ENCODE data around the gene OGFR. TPM values are rescaled to one million over a fixed set of nuclear protein-coding genes. Genes with fewer than 3 reads are reported as not detected.
A peak's percentile ranks its signal among the peaks of the same experiment; 100 is the strongest.

OGFR gene
- total and polyA plus RNA-seq, 8 donors: 23.2 to 58.3 (median 31.6) TPM

- ATAC-seq: peak; percentile 9
- Histone ChIP-seq H3K4me3 (no peak overlapping the region), H3K27me3 (peaks cover 39 to 69% of the 10 kb centered on the region in 2 donors), H3K4me1 (peaks cover 25 to 43% of the 10 kb centered on the region in 2 donors), H3K36me3 (peaks cover 0 to 5% of the 10 kb centered on the region in 2 donors), H3K9me3 (no peaks in the 10 kb centered on the region), H3K27ac (no peak overlapping the region)
- intact Hi-C loops (cut with DNase I): no loop called here
- peak in 2 of 4 donors; percentile 69 to 87 for DNase-seq
- TF ChIP-seq CTCF (IDR thresholded peaks at IDR 0.05): no peak
These were observed 14.2 kb downstream of the OGFR start for GRCh38 chr20:62818592-62819493.

GRCh38 chr20:62819494-62820174 is 15.0 kb downstream of the OGFR start:
- ATAC-seq (no peak), DNase-seq (no peak)
- intact Hi-C loops (cut with DNase I): no loop called here
- Histone ChIP-seq H3K36me3 (no peaks in the 10 kb centered on the region), H3K27me3 (peaks cover 38 to 62% of the 10 kb centered on the region in 2 donors), H3K9me3 (no peaks in the 10 kb centered on the region), H3K4me1 (peaks cover 30 to 43% of the 10 kb centered on the region in 2 donors), H3K27ac (no peak overlapping the region), H3K4me3 (no peak overlapping the region)
- TF ChIP-seq CTCF (IDR thresholded peaks at IDR 0.05): no peak

- Histone ChIP-seq H3K36me3 (no peaks in the 10 kb centered on the region), H3K27me3 (peaks cover 31 to 55% of the 10 kb centered on the region in 2 donors), H3K4me1 (peaks cover 30 to 40% of the 10 kb centered on the region in 2 donors), H3K4me3 (no peak overlapping the region), H3K9me3 (no peaks in the 10 kb centered on the region), H3K27ac (no peak overlapping the region)
- no peak for TF ChIP-seq CTCF (IDR thresholded peaks at IDR 0.05)
- no peak for ATAC-seq
- intact Hi-C loops (cut with DNase I): no loop called here
- no peak for DNase-seq
These were observed 15.8 kb downstream of the OGFR start for GRCh38 chr20:62820208-62820961.

- no peak for ATAC-seq
- H3K27me3 ChIP-seq: peaks cover 23 to 47% of the 10 kb centered on the region in 2 donors
- H3K27ac ChIP-seq: no peak overlapping the region
- no peak overlapping the region for H3K4me3 ChIP-seq
- H3K9me3 ChIP-seq: no peaks in the 10 kb centered on the region
- no peaks in the 10 kb centered on the region for H3K36me3 ChIP-seq
- peaks cover 24 to 32% of the 10 kb centered on the region in 2 donors for H3K4me1 ChIP-seq
- intact Hi-C loops (cut with DNase I): no loop called here
- TF ChIP-seq CTCF (IDR thresholded peaks at IDR 0.05): no peak
- DNase-seq: no peak
These were observed 16.5 kb downstream of the OGFR start for GRCh38 chr20:62820962-62821725.

Measured in left lung (tissue), 10 donors.